AG04450 (cell line): ENCODE data around the gene MLLT6. TPM values are rescaled to one million over a fixed set of nuclear protein-coding genes. Genes with fewer than 3 reads are reported as not detected.

Experiments
- CTCF ChIA-PET: fragments of 300-600, 350-600 bp; formaldehyde crosslinking; extraction: SDS; loops from one replicate; lab custom pipeline; 2022; ENCODE audit warnings: antibody characterized with exemption, inconsistent platforms; lab: Charles Lee
- POLR2A ChIA-PET: fragments of 350-600 bp; formaldehyde crosslinking; extraction: SDS; loops from one replicate; lab custom pipeline; 2021; ENCODE audit warnings: antibody characterized with exemption, inconsistent platforms; lab: Yijun Ruan, JAX
- DNase-seq: peaks from one replicate; pipeline ENCODE4 v3.0.0-alpha.2; 2011; ENCODE audit warnings: low read depth, low spot score
- H3K27ac ChIP-seq: one replicate; pipeline ENCODE4 v1.5.1; 2012; ENCODE audit warnings: low read depth, low read length, control low read depth
- H3K27me3 ChIP-seq: one replicate; pipeline ENCODE4 v1.6.0; 2012; ENCODE audit warnings: low read length; ENCODE audit not compliant: control insufficient read depth, insufficient read depth
- H3K4me3 ChIP-seq: 2 replicates; pipeline ENCODE4 v1.5.1; 2011; ENCODE audit warnings: mild to moderate bottlenecking, low read depth, low read length, control low read depth
- H3K9me3 ChIP-seq: 2 replicates; pipeline ENCODE4 v1.5.1; 2012; ENCODE audit warnings: low read length; ENCODE audit not compliant: control insufficient read depth, insufficient read depth
- CTCF ChIP-seq: IDR thresholded peaks from 2 replicates; pipeline ENCODE4 v1.5.1; 2011; ENCODE audit warnings: low read depth, low read length, control low read depth, inconsistent platforms
- polyA plus RNA-seq: library from polyadenylated mRNA; depleted of rRNA; stranded (reverse); fragments of >200 nt; gene quantifications from 2 replicates; pipeline ENCODE4 v1.2.3, GENCODE V29; 2011

The MLLT6 gene
- polyA plus RNA-seq, 1 experiment: 17.3 TPM

GRCh38 chr17:38707678-38708351 is 2.7 kb downstream of the MLLT6 start:
- CTCF ChIA-PET: no interaction called here
- POLR2A ChIA-PET: interaction anchor here (0.6 kb wide), 1 partner anchor 360 kb away, joined by 3 read pairs; no protein-coding TSS in a partner anchor

GRCh38 chr17:38709104-38709820 is 4.2 kb downstream of the MLLT6 start:
- Histone ChIP-seq H3K4me3 (no peak overlapping the region), H3K27ac (no peak overlapping the region), H3K27me3 (no peaks in the 10 kb centered on the region), H3K9me3 (no peaks in the 10 kb centered on the region; the same call in 1 of the 2 replicates)
- TF ChIP-seq CTCF: no peak
- ChIA-PET CTCF (interaction anchor here (0.6 kb wide), 1 partner anchor 21 kb away, joined by 5 read pairs; no protein-coding TSS in a partner anchor), POLR2A (no interaction called here)
- DNase-seq: no peak

More at GRCh38 chr17:38707678-38708351, 2.7 kb downstream of the MLLT6 start:
- no peaks in the 10 kb centered on the region; the same call in 1 of the 2 replicates for H3K9me3 ChIP-seq
- TF ChIP-seq CTCF: no peak
- H3K27me3 ChIP-seq: no peaks in the 10 kb centered on the region
- H3K27ac ChIP-seq: no peak overlapping the region
- no peak overlapping the region for H3K4me3 ChIP-seq
- DNase-seq: no peak

GRCh38 chr17:38709864-38710603 is 5.0 kb downstream of the MLLT6 start:
- H3K27ac ChIP-seq: no peak overlapping the region
- POLR2A ChIA-PET: no interaction called here

GRCh38 chr17:38710604-38710962 is 5.5 kb downstream of the MLLT6 start:
- no peak for TF ChIP-seq CTCF
- POLR2A ChIA-PET: no interaction called here
- H3K4me3 ChIP-seq: no peak overlapping the region
- DNase-seq: no peak
- H3K9me3 ChIP-seq: no peaks in the 10 kb centered on the region
- H3K27ac ChIP-seq: no peak overlapping the region
- CTCF ChIA-PET: no interaction called here
- H3K27me3 ChIP-seq: no peaks in the 10 kb centered on the region

More at GRCh38 chr17:38709864-38710603, 5.0 kb downstream of the MLLT6 start:
- no peak for DNase-seq
- no peaks in the 10 kb centered on the region for H3K27me3 ChIP-seq
- H3K4me3 ChIP-seq: no peak overlapping the region
- CTCF ChIA-PET: no interaction called here
- TF ChIP-seq CTCF: no peak
- H3K9me3 ChIP-seq: no peaks in the 10 kb centered on the region

GRCh38 chr17:38710985-38711384 is 5.9 kb downstream of the MLLT6 start:
- no peaks in the 10 kb centered on the region for H3K9me3 ChIP-seq
- no peak for TF ChIP-seq CTCF
- ChIA-PET POLR2A (no interaction called here), CTCF (no interaction called here)
- DNase-seq: no peak
- no peaks in the 10 kb centered on the region for H3K27me3 ChIP-seq
- H3K27ac ChIP-seq: no peak overlapping the region
- no peak overlapping the region for H3K4me3 ChIP-seq
